ENCODE data around the gene TMEM219. TPM values are rescaled to one million over a fixed set of nuclear protein-coding genes. Genes with fewer than 3 reads are reported as not detected.

Gene TMEM219
- total RNA-seq, 2 donors from 2014 or later, result 122 to 136 TPM

GRCh38 chr16:29986931-29987330 lies 25.1 kb downstream of the TMEM219 start:
- Histone ChIP-seq H3K27ac (ENCODE audit: low read depth, low read length) (no peak overlapping the region), H3K36me3 (ENCODE audit: control insufficient read depth, insufficient read depth, low read length) (peaks cover 82% of the 10 kb centered on the region), H3K9me3 (ENCODE audit: control insufficient read depth, low read length) (no peaks in the 10 kb centered on the region), H3K4me3 (ENCODE audit: low read length) (no peak overlapping the region), H3K27me3 (ENCODE audit: control insufficient read depth, insufficient read depth, low read length, poor library complexity, severe bottlenecking) (no peaks in the 10 kb centered on the region), H3K4me1 (ENCODE audit: control insufficient read depth, insufficient read depth, low read length) (no peaks in the 10 kb centered on the region), H3K9ac (ENCODE audit: extremely low read depth, low read length, poor library complexity, severe bottlenecking) (no peak overlapping the region)
- Mint-ChIP-seq H3K4me3 (no peak overlapping the region), H3K9me3 (no peaks in the 10 kb centered on the region), H3K27me3 (ENCODE audit: insufficient read depth) (no peaks in the 10 kb centered on the region), H3K36me3 (ENCODE audit: low read depth) (peaks cover 62% of the 10 kb centered on the region), H3K27ac (no peak overlapping the region), H3K4me1 (no peaks in the 10 kb centered on the region)
- no peak for TF ChIP-seq CTCF (conservative IDR thresholded peaks at IDR 0.05)
- no peak for DNase-seq
- 93% methylated on average over 5 of the region's 5 CpGs; no CpG with 5 or more reads in 1 of the 2 experiments for WGBS, 2 experiments (ENCODE audit: insufficient coverage in 1 of 2, insufficient read length in 1 of 2)

- no peak for DNase-seq
- WGBS, 2 experiments (ENCODE audit: insufficient coverage in 1 of 2, insufficient read length in 1 of 2), result 95% methylated on average over 19 to 35 of the region's 35 CpGs
- no peak overlapping the region for H3K9ac ChIP-seq (ENCODE audit: extremely low read depth, low read length, poor library complexity, severe bottlenecking)
- H3K27me3 Mint-ChIP-seq (ENCODE audit: insufficient read depth), result no peaks in the 10 kb centered on the region
- peaks cover 63% of the 10 kb centered on the region for H3K36me3 Mint-ChIP-seq (ENCODE audit: low read depth)
- H3K4me1 ChIP-seq (ENCODE audit: control insufficient read depth, insufficient read depth, low read length), result no peaks in the 10 kb centered on the region
- H3K4me3 Mint-ChIP-seq, result no peak overlapping the region
- H3K27me3 ChIP-seq (ENCODE audit: control insufficient read depth, insufficient read depth, low read length, poor library complexity, severe bottlenecking), result no peaks in the 10 kb centered on the region
- no peak overlapping the region for H3K27ac Mint-ChIP-seq
- no peaks in the 10 kb centered on the region for H3K9me3 Mint-ChIP-seq
- H3K4me3 ChIP-seq (ENCODE audit: low read length), result no peak overlapping the region
- H3K9me3 ChIP-seq (ENCODE audit: control insufficient read depth, low read length), result no peaks in the 10 kb centered on the region
- no peak for TF ChIP-seq CTCF (conservative IDR thresholded peaks at IDR 0.05)
- peaks cover 82% of the 10 kb centered on the region for H3K36me3 ChIP-seq (ENCODE audit: control insufficient read depth, insufficient read depth, low read length)
- H3K4me1 Mint-ChIP-seq, result no peaks in the 10 kb centered on the region
- H3K27ac ChIP-seq (ENCODE audit: low read depth, low read length), result no peak overlapping the region
Measured at GRCh38 chr16:29987371-29988085, 25.6 kb downstream of the TMEM219 start.

GRCh38 chr16:29988346-29989075 lies 26.6 kb downstream of the TMEM219 start:
- Mint-ChIP-seq H3K27ac (no peak overlapping the region), H3K36me3 (ENCODE audit: low read depth) (peaks cover 58% of the 10 kb centered on the region)
- no peak overlapping the region for H3K9ac ChIP-seq (ENCODE audit: extremely low read depth, low read length, poor library complexity, severe bottlenecking)

More at GRCh38 chr16:29988346-29989075, 26.6 kb downstream of the TMEM219 start:
- Histone ChIP-seq H3K4me1 (ENCODE audit: control insufficient read depth, insufficient read depth, low read length) (no peaks in the 10 kb centered on the region), H3K27me3 (ENCODE audit: control insufficient read depth, insufficient read depth, low read length, poor library complexity, severe bottlenecking) (no peaks in the 10 kb centered on the region), H3K9me3 (ENCODE audit: control insufficient read depth, low read length) (no peaks in the 10 kb centered on the region), H3K4me3 (ENCODE audit: low read length) (no peak overlapping the region), H3K36me3 (ENCODE audit: control insufficient read depth, insufficient read depth, low read length) (peaks cover 79% of the 10 kb centered on the region), H3K27ac (ENCODE audit: low read depth, low read length) (no peak overlapping the region)
- no peak for TF ChIP-seq CTCF (conservative IDR thresholded peaks at IDR 0.05)
- 94 to 97% methylated on average over 11 to 17 of the region's 17 CpGs for WGBS, 2 experiments (ENCODE audit: insufficient coverage in 1 of 2, insufficient read length in 1 of 2)
- DNase-seq, result no peak
- no peak overlapping the region for H3K4me3 Mint-ChIP-seq
- no peaks in the 10 kb centered on the region for H3K27me3 Mint-ChIP-seq (ENCODE audit: insufficient read depth)
- H3K9me3 Mint-ChIP-seq, result no peaks in the 10 kb centered on the region
- H3K4me1 Mint-ChIP-seq, result no peaks in the 10 kb centered on the region
